Hindlimb muscle (tissue), 1 donor: ENCODE data around the gene PRKRA. TPM values are rescaled to one million over a fixed set of nuclear protein-coding genes. Genes with fewer than 3 reads are reported as not detected.
"Not testable (repeated sequence)": the region's sequence is repeated elsewhere in the genome, so short reads cannot be mapped to it uniquely, and the experiment has no call there.

Experiments
- DNase-seq: peaks from one replicate; pipeline ENCODE4 v3.0.0-alpha.2; 2013
- polyA plus RNA-seq: library from polyadenylated mRNA; unstranded; fragments of 120-200 nt; gene quantifications from one replicate; pipeline ENCODE4 v1.2.1, GENCODE V29; 2013; ENCODE audit not compliant: insufficient read length

PRKRA gene
- polyA plus RNA-seq, 1 donor: 55.7 TPM

- DNase-seq: no peak
Observed at GRCh38 chr2:178457390-178457886, 6.5 kb upstream of the PRKRA start.

GRCh38 chr2:178455947-178456346 is 5.0 kb upstream of the PRKRA start:
- no peak for DNase-seq

GRCh38 chr2:178452870-178453269 is 1.9 kb upstream of the PRKRA start:
- DNase-seq: no peak

- no peak for DNase-seq
Observed at GRCh38 chr2:178452334-178452733, 1.4 kb upstream of the PRKRA start.

- no peak for DNase-seq
Observed at GRCh38 chr2:178450524-178450773, 526 bp downstream of the PRKRA start.

GRCh38 chr2:178449700-178450523 is 1.1 kb downstream of the PRKRA start:
- peak; percentile 69 for DNase-seq

GRCh38 chr2:178448968-178449661 is 1.9 kb downstream of the PRKRA start:
- DNase-seq: no peak

- DNase-seq: no peak
Observed at GRCh38 chr2:178441426-178441825, 9.5 kb downstream of the PRKRA start.

GRCh38 chr2:178436662-178437061 is 14.3 kb downstream of the PRKRA start:
- DNase-seq: no peak

- DNase-seq: no peak
Observed at GRCh38 chr2:178429336-178429735, 21.6 kb downstream of the PRKRA start.

- no peak for DNase-seq
Observed at GRCh38 chr2:178428396-178428806, 22.6 kb downstream of the PRKRA start.

- DNase-seq: no peak
Observed at GRCh38 chr2:178427458-178427857, 23.5 kb downstream of the PRKRA start.

- DNase-seq: no peak
Observed at GRCh38 chr2:178426388-178426787, 24.6 kb downstream of the PRKRA start.

GRCh38 chr2:178425255-178425827 is 25.6 kb downstream of the PRKRA start:
- no peak for DNase-seq

GRCh38 chr2:178423746-178424145 is 27.2 kb downstream of the PRKRA start:
- DNase-seq: not testable (repeated sequence)

- no peak for DNase-seq
Observed at GRCh38 chr2:178422097-178422496, 28.9 kb downstream of the PRKRA start.

GRCh38 chr2:178420463-178420999 is 30.4 kb downstream of the PRKRA start:
- DNase-seq: no peak

GRCh38 chr2:178419123-178419522 is 31.9 kb downstream of the PRKRA start:
- no peak for DNase-seq

- DNase-seq: no peak
Observed at GRCh38 chr2:178418426-178418825, 32.5 kb downstream of the PRKRA start.

- no peak for DNase-seq
Observed at GRCh38 chr2:178417916-178418315, 33.1 kb downstream of the PRKRA start.

- DNase-seq: no peak
Observed at GRCh38 chr2:178415979-178416378, 35.0 kb downstream of the PRKRA start.

- DNase-seq: peak; percentile 90
Observed at GRCh38 chr2:178414266-178415247, 36.4 kb downstream of the PRKRA start.
